ENCODE data around the gene ST6GALNAC3.

DNA sequence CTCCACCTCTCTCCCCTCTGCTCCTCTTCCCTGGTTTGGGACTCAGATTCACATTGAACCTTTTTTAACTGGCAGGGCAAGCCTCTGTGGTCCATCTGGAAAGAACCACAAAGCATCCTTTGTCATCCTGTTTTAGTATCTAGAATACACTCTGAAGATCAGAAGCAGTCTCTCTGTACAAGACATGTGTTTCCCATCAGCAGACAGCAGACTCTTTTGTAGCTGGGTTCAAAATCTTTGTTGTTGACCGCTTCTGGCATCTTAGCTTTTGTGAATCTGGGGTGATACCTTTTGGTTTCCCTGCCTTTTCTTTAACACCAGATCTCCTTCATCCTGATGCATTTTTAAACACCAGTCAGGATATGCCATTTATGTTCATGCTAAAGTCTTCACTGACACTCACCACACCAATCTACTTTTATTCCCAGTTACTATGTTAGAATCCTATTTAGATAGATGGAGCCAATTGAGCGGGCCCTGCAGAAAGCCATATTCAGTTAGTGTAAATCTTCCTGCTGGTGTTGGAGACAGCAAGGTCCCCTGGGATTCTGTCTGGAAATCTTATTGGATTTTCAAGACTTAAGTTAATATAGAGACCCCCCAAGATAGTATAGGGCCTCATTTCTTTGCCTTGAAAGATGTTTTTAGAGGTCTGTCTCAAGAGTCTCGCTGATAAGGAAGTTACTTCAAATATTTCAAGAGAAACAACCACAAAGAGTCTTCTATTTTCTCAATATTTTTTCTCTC lies 51.1 kb downstream of the ST6GALNAC3 start:
- TF ChIP-seq, protein P1, sequence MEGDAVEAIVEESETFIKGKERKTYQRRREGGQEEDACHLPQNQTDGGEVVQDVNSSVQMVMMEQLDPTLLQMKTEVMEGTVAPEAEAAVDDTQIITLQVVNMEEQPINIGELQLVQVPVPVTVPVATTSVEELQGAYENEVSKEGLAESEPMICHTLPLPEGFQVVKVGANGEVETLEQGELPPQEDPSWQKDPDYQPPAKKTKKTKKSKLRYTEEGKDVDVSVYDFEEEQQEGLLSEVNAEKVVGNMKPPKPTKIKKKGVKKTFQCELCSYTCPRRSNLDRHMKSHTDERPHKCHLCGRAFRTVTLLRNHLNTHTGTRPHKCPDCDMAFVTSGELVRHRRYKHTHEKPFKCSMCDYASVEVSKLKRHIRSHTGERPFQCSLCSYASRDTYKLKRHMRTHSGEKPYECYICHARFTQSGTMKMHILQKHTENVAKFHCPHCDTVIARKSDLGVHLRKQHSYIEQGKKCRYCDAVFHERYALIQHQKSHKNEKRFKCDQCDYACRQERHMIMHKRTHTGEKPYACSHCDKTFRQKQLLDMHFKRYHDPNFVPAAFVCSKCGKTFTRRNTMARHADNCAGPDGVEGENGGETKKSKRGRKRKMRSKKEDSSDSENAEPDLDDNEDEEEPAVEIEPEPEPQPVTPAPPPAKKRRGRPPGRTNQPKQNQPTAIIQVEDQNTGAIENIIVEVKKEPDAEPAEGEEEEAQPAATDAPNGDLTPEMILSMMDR (IDR thresholded peaks at IDR 0.05), result no peak
- no peak for TF ChIP-seq POLR2A (IDR thresholded peaks at IDR 0.05)
